Measurements from ENCODE around the gene ASB1.
A peak's percentile ranks its signal among the peaks of the same experiment; 100 is the strongest.

The ASB1 gene

DNA sequence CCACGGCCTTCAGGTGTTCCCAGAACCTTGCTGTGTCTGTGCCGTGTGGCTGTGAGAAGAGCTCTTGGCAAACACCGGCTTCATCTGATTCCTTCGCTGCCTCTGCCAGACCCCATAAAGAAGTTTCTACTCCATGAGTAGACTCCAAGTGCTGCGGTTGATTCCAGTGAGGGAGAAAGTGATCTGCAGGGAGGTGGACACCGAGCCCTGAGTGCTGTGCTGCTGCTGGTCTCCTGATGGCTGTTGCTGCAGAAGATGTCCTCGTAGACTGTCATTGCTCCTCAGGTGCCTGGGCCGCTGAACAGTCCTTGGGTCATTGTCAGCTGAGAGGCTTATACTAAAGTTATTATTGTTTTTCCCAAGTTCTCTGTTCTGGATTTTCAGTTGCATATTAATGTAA, 19.6 kb downstream of the ASB1 start:
- no peak for DNase-seq

DNA sequence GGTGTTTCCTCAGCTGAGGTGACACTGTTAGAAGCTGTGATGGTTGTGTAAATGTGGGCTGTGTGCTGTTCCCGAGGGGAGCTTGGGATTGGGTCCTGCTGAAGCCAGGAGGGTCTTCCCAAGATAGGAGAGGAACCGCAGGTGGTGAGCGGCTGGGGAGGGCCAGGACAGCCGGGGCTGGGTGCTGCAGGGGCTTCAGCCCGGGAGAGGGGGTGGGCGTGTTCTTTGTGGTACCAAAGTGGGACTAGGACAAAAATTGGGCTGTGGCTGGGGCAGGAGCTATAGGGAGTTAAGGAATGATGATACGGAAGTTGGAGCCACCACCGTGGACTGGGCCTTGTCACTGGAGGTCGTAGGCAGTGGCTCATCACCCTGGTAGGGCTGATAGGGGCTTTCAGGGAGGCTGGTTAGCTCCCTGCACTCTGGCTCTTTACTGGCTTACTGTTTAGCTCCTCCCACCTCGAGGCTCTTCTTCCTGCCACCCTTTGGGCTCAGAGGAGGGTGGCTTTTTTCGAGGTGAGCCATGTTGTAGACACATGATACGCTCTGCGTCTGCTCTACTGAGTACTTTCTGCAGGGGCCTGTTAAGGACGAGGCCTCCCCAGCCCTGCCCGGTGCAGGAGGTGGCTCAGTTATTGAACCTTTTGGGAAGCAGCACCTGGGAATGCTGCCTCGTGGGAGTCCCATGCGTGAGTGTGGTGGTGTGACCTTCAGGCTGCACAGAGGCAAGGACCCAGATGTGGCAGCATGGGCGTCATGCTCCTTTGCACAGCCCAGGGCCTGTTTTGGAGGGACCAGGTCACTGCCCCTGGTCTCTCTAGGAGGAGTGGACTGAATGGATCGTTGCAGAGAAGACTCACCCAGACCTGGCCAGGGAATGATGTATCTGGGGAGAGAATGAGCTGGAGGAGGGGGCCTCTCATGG, 21.6 kb downstream of the ASB1 start:
- DNase-seq, result no peak

GRCh38 chr2:238449241-238449640, 22.5 kb downstream of the ASB1 start:
- no peak for DNase-seq

- DNase-seq, result no peak
These were observed 23.2 kb downstream of the ASB1 start for GRCh38 chr2:238449909-238450417.

GRCh38 chr2:238450440-238450861, 23.7 kb downstream of the ASB1 start:
- DNase-seq, result no peak

DNA sequence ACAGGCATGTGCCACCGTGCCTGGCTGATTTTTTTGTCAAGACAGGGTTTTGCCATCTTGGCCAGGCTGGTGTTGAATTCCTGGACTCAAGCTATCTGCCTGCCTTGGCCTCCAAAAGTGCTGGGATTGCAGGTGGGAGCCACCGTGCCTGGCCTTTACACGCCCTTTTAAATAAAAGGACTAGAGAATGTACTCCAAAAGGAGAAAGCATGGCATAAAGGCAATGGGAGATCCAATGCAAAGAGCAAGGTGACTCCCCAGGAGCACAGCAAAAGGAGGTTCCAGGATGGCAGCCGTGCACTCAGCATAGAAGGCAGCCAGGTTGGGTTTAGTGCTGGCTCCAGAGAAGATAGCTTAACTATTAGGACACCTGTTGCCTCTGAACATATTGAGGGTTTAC, 27.1 kb downstream of the ASB1 start:
- DNase-seq, result no peak

GRCh38 chr2:238456449-238456848, 29.7 kb downstream of the ASB1 start:
- DNase-seq, result no peak

GRCh38 chr2:238456970-238457926, 30.5 kb downstream of the ASB1 start:
- no peak for DNase-seq

GRCh38 chr2:238457927-238458324, 31.2 kb downstream of the ASB1 start:
- DNase-seq, result no peak

- DNase-seq, result no peak
These were observed 31.9 kb downstream of the ASB1 start for GRCh38 chr2:238458651-238459050.

- no peak for DNase-seq
These were observed 32.4 kb downstream of the ASB1 start for GRCh38 chr2:238459081-238459629.

GRCh38 chr2:238461051-238461450, 34.3 kb downstream of the ASB1 start:
- no peak for DNase-seq

DNA sequence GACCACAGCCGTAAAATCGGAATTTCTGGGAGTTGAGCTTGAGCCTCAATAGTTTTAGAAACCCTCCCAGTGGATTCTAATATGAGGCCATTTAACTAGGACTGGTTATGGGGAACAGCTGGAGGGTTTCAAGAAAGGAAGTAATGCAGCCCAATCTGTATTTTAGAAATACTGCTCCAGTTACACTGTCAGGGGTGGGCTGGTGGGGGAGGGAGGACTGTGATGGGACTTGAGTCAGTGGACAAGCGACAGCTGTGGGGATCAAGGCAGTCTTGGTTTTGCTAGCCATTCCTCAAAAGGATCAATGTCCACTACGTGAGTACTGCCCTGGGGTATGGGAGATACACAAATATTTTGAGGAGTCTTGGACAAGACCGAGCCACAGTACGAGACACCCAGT, 34.8 kb downstream of the ASB1 start:
- no peak for DNase-seq

DNA sequence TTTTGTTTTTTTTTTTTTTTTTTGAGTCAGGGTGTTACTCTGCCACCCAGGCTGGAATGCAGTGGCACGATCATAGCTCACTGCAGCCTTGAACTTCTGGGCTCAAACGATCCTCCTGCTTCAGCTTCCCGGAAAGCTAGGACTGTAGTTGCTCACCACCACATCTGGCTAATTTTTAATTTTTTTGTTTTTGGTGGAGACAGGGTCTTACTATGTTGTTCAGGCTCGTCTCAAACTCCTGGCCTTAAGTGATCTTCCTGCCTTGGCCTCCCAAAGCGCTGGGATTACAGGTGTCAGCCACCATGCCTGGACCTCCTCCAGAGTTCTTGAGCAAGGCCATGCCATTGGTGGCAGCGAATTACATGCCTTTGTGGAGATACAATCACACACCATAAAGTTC, 35.2 kb downstream of the ASB1 start:
- no peak for DNase-seq

DNA sequence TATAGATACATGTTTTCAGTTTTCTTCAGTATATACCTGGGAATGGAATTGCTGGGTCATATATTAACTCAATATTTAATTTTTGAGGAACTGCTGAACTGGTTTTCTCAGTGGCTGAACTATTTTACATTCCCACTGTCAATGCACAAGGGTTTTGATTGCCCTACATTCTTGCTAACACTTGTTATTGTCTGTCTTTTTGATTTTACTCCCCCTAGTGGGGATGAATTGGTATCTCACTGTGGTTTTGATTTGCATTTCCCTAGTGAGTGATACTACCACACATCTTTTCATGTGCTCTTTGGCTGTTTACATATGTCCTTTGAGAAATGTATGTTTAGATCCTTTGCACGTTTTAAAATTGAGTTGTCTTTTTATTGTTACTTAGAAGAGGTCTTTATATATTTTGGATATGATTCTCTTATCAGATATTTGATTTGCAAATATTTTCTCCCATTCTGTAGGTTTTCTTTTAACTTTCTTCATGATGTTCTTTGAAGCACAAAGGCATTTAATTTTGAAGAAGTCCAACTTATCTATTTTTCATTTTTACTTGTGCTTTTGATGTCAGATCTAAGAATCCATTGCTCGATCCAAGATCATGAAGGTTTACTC, 36.2 kb downstream of the ASB1 start:
- DNase-seq, result peak; percentile 9

DNA sequence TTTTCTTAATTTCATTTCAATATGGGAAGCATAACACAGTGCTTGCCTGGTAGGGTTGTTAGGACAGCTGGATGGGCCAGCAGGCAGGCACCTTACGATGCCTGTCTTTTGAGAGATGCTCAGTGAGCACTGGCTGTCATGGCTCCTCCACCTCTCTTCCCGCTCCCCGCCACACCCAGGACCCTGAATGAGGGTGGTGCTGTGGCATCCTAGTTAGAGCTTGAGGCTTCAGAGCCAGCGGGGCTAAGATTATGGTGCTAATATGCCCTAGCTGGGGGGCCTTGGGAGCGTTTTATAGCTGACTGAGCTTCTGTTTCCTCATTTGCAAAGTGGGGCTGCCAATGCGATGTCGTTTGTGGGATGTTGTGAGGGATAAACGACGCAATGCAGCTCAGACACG, 37.7 kb downstream of the ASB1 start:
- DNase-seq, result no peak

DNA sequence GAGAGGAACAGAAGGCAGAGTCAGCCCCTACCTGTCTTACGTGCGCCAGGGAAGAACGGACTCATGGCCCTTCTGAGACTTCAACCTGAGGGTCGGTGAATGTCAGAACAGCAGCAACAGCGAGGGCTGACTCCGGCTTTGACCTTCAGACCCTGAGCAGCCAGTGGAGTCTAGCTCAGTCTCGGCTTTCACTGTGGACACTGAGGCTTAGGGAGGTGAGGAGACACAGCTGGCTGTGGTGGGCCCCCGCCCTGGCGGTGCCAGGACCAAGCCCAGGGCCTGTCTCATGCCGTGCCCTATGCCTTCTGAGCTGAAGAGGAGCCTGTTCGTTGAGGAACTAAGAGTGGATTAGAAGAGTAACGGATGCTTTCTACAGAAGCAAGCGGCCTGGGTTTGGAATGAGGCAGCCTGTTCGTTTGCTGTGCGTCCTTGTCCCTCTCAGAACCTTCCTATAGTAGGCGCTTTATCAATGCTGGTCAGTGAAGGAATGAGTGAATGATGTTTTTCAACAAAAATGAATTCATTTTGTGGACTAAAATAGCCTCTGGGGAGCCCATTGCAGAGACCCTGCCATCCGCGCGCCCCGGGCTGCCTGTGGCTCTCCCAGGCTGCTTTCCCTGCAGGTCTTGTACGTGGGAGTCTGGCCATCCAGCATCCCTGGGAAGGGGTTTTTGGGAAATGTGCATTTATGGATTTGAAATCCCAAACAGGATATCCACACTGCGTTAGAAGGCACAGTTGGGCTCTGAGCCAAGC, 38.9 kb downstream of the ASB1 start:
- no peak for DNase-seq

DNA sequence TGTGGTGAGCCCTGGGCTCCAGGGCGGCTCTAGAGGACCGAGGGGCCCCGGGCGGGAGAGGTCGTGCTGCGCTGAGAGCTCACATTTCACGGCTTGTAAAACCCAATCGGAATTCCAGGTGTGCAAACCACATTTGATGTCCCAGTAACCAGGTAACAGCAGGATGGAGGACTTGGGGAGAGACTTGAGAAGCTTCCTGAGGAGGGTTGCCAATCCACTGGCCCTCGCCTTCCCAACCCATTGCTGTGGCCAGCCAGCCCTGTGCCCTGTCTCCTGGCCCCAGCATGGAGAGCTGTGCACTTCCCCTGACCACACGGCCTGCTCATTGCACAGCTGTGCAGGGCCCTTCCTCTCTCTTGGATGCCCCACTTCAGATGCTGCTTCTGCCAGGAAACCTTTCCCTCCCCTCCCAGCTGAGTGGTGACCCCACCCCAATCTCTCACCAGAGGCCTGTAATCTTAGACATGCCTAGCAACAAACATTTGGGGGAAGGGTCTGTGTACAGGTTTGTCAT, 39.6 kb downstream of the ASB1 start:
- no peak for DNase-seq

- DNase-seq, result no peak
These were observed 40.3 kb downstream of the ASB1 start for GRCh38 chr2:238467062-238467461.

DNA sequence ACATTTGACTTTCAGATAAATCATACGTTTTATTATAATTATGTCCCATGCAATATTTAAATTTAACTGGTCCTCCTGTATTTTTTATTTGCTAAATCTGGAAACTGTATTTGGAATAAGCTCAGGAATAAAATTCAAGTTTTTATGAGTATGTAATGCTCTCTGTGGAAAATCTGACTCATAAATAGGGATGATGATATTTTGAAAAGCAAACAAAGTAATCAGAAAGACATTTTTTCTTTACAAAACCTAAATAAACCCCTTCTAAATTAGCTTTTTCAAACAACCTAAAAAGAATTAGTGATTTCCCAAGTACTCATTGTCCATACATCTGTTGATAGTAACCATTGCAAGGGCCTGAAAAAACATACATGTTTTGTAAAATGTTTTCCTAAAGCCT, 41.1 kb downstream of the ASB1 start:
- no peak for DNase-seq

- DNase-seq, result no peak
These were observed 42.4 kb downstream of the ASB1 start for GRCh38 chr2:238469155-238469554.

DNA sequence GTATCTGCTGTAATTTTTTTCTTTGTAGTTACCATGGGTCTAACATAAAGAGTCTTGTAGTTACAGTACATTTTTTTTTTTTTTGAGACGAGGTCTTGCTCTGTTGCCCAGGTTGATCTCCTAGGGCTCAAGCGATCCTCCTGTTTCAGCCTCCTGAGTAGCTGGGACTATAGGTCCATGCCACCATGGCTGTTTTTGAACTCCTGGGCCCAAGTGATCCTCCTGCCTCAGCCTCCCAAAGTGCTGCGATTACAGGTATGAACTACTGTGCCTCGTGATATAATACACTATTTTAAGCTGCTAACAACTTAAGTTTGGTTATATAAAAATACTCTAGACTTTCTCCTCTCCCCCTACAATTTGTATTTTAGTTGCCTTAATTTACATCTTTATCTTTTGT, 46.3 kb downstream of the ASB1 start:
- no peak for DNase-seq
